HL-60/S4 treated with retinoic acid at 250 ng/mL for 4 days and 3 days (cell line): ENCODE measurements around the gene MTHFR.
"Not testable (repeated sequence)": the region's sequence is repeated elsewhere in the genome, so short reads cannot be mapped to it uniquely, and the experiment has no call there.

Experiments used
- in situ Hi-C: fragments of 300-500 bp; cut with MboI; formaldehyde crosslinking; loops from 2 replicates; pipeline ENCODE4 v1.7.0; 2022; ENCODE audit warnings: low sequenced_read_pairs

The MTHFR gene

DNA sequence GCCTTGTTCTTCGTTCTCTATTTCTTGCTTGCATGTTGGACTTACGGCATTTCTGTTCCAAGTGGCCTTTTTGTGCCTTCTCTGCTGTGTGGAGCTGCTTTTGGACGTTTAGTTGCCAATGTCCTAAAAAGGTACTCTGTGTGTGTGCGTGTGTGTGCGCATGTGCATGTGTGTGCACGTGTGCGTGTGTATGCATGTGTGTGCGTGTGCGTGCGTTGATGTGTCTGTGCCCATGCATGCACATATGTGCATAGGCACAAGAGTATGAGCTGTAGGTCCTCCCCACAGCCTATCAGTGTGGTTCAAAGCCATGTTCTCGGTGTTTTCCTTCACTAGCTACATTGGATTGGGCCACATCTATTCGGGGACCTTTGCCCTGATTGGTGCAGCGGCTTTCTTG lies 28.1 kb upstream of the MTHFR start:
- in situ Hi-C loops, result no loop called here

DNA sequence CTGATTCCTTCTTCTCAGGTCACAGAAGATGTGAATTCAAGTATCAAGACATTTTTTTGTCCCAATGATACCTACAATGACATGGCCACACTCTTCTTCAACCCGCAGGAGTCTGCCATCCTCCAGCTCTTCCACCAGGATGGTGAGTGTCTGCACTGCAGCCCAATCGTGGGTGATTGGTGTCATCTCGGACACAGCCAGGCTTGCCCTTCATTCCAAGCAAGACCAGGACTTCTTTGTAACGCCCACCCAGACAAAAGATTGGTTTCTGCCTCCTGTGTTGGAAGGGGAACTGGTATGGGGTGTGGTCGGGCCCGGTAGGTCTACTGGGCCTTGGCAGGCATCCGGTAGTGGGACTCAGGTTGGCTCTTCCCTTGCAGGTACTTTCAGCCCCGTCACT lies 27.7 kb upstream of the MTHFR start:
- in situ Hi-C loops, result no loop called here

DNA sequence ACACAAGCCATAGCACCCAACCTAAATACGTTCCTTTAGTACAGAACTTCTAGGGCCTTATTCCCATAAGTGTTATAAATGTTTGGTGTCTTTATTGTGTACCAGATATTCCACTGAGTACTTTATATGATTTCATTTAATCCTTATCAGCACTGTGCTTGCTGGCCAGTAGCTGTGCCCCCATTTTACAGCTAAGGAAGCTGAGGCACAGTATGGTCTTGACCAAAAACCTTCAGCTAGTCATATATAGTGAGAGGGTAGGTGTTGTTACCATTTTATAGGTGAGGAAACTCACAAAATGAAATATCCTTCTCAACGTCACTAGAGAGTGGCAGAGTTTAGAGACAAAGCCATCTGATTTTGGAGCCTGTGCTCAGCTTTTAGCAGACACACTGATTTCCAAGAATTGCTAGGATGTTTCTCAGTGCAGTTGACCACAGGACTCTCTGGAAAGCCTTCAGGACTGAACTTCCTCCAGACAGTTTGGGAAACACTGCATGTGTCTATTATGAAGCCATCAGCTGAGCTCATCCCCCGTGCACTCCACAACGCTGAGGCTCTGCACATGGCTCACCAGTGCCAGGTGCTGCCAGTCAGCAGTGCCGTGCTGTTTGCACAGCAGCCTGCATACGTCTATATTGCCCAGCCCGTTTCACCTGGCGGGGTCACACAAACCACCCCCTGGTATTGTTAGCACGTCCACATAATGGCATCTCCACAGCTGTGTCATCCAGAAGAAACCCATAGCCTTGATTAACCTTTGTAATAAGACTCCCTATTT lies 26.4 kb upstream of the MTHFR start:
- in situ Hi-C loops, result no loop called here

DNA sequence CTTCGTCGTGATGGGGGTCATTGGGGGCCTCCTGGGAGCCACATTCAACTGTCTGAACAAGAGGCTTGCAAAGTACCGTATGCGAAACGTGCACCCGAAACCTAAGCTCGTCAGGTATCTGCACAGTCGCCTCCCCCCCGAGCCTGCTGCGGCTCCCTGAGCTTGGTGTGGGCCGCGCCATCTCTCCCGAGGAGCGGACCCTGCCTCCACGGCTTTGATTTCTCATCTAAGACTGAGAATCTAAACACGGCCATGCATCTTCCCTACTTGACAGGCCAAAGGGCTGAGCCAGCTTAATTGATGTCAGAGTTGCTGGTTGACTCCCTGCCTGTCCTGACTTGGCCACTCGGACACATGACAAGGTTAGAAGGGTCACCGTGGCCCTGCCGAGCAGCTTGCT lies 22.7 kb upstream of the MTHFR start:
- in situ Hi-C loops, result no loop called here

DNA sequence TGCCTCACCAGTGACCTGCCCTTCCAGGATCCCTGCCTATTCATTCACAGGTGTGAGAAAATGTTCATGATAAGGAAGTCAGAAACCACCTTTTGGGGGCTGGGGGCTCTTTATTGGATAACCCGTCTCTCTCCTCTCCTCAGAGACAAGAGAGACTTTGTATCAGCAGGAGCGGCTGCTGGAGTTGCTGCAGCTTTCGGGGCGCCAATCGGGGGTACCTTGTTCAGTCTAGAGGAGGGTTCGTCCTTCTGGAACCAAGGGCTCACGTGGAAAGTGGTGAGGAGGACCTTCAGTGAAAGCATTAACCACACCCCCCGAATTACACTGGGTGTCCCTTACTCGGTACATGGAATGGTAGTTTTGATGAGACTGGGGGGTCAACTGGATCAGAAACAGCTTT lies 21.2 kb upstream of the MTHFR start:
- in situ Hi-C loops, result no loop called here

DNA sequence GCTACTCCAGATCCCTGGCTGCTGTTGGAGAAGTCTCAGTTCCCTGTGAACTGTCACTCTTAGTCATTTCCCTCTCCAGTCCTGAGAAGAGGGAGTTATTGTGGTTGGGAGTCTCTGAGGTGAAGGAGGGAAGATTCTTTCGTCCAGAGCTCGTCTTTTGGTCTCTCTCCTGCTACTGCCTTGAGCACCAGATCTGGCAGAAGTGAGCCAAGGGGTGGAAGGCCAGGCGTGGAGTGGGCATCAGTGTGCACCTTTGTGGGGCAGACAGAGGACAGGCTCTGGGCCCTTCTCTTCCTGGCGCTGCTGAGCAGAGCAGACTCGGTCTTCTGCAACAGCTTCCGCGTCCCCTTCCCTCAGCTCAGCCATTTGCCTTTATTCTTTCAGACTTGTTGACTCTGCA lies 19.4 kb upstream of the MTHFR start:
- in situ Hi-C loops, result no loop called here

DNA sequence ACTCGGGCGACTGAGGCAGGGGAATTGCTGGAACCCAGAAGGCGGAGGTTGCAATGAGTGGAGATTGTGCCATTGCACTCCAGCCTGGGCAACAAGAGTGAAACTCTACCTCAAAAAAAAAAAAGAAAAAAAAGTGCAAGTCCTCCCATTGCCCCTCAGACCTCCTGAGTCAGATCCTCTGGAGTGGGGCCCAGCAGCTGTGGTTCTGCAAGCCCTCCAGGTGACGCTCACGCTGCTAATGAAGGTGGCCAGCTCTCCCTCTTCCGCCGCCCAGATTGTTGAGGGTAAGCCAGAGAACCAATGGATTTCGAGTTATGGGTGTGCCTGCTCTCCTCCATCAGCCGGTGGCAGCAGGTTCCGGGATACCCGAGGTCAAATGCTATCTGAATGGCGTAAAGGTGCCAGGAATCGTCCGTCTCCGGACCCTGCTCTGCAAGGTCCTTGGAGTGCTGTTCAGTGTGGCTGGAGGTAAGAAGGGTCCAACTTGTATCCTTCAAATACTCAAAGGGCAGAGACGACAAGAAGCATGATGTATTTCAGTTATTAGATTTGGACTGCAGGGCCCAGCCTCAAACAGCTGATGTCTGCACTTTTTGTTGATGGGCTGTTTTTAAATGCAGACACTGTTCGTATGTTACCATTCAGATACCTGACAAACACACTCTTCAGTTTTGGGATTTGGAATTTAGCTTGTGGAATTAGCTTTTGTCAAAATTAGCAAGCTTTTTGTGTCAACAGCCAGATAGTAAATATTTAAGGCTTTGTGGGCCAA lies 17.8 kb upstream of the MTHFR start:
- in situ Hi-C loops, result no loop called here

DNA sequence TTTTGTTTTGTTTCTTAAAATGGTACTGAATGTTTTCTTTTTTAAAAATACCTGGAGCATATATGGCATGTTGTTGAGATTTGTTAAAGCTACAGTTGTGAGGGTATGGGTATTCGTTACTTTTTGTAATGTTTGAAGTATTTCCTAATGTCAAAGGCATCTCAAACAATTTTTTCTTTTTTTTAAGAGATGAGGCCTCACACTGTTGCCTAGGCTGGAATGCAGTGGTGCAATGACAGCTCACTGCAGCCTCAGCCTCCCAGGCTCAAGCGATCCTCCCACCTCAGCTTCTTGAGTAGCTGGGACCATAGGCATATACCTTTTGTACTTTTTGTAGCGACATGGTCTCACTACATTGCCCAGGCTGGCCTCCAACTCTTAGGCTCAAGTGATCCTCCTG lies 16.3 kb upstream of the MTHFR start:
- in situ Hi-C loops, result no loop called here

DNA sequence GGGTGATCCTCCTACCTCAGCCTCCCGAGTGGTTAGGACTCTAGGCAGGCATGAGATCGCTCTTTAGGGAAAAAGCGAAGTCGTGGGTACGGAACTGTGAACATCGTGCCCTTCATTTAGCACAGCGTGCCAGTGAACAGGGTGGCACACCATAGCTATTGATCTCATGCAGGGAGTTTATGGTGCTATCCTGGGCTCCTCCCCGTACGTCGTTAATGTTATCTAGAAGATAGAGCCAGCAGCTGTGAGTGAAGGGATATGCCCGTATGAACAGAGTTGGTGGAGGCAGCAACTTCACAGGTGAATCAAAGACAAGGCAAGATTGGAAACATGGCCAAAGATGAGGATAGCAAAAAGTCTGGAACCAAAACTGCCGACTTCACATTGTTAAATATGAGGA lies 11.4 kb upstream of the MTHFR start:
- in situ Hi-C loops, result no loop called here

DNA sequence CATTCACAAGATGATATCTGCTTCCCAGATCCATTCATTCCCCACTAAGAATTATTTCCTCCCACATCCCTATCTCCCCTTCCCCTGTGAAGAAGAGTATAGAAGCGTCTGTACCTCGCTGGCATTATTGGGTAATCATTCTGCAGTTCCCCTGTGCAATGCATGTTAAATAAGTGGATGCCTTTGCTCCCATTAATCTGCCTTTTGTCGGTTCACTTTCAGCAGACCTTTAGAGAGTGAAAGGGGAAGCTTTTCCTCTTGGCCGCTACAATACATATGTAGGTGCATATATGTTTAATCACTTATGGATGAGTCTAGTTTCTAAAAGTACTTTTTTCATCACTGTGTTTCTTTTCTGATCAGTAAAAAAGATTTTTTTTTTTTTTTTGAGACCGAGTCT lies 7.3 kb upstream of the MTHFR start:
- in situ Hi-C loops, result no loop called here

DNA sequence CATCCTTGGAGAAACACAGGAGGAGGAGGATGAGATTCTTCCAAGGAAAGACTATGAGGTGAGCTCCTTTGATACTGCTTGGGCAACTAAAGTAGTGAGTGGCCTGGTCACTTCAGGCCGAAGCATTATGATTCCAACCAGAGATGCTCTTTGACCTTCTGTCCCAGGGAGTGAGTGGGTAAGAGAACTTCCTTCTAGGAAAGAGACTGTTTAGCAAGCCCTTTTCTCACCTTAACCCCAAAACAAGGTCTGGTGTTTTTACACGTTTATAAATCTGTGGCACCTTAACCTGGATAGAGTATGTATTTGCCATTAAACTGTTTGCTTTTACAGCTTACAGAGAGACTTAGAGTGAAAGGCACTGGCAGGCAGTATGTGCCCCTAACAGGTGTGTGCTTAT lies 1.4 kb upstream of the MTHFR start:
- in situ Hi-C loops, result no loop called here

DNA sequence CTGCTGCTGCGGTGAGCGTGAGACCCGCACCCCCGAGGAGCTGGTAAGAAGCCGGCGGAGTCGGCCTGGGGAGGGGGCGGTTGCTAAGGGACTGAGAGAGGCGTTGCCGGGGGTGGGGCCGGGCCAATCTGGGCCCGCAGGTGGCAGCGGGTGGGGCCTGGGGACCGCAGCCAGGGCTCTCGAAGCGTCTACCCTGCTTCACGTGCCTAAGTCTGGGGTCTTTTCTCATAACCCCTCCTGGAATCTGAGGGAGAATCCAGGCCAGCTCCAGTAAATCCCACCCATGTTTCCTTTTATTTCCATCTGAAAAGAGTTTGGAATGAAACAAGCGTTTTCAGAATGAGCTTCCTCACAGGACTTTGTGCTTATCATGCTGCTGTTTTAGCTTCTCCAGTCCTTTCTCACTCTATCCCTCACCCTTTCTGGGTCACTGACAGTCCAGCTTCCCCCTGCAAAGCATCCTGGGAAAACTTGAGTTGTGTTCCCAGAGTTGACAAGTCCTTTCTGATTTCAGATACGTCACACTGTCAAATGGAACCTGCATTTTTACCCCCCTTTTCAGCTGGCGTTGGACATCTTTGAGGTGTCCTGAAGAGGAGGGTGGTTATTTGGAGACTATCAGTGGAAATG lies 658 bp upstream of the MTHFR start:
- in situ Hi-C loops, result no loop called here

DNA sequence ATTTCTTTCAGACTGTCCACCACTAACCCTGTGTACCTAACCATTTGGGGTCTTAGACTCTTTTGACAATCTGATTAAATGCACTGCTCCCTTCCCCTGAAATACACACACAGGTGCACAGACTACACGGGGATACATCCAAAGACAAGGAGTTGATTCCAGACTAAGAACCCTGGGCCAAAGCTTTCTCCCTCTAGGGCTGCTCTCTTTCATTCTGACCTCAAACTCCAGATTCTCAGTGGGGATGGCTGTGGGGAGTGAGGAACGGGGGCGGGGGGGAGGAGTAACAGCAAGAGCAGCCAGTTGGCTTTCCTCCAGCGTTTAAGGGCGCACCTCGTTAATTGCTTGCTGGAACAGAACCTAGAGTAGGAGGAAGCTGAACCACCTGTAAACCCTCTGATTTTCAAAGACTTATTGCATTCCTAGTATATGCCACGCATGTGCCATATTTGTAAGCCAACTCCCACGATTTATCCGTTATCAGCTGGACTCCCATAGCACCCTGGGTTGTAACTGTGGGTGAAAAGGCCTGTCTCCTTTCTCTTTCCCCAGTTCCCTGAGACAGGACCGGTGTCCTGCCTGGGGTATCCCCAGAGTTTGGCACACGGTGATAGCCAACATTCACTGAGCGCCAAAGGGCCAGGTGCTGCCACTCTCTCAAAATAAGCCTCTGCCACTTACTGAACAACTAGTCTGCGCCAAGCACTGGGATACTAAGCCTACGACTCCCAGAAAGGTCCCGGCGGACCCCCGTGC lies 920 bp downstream of the MTHFR start:
- in situ Hi-C loops, result no loop called here

DNA sequence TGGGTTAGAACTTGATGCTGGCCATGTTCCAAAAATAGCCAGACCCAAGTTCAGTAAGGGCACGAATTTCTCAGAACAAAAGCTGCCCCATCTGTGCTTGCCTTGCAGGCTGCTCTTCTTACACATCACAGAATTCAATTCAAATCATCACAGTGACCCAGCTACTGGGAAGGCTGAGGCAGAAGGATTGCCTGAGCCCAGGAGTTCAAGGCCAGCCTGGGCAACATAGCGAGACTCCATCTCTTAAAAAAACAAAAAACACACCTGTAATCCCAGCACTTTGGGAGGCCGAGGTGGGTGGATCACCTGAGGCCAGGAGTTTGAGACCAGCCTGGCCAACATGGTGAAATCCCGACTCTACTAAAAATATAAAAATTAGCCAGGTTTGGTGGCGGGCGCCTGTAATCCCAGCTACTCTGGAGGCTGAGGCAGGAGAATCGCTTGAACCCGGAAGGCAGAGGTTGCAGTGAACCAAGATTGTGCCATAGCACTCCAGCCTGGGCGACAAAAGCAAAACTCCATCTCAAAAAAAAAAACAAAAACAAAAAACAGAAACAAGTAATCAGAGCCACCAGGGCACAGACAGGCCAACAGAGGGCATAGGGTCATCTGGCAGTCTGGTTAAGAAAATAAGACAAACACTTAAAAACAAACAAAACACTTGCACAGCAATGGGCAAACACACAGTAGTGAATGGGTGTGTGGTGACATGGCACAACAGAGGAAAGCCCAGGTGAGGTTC lies 1.7 kb downstream of the MTHFR start:
- in situ Hi-C loops, result not testable (repeated sequence)

DNA sequence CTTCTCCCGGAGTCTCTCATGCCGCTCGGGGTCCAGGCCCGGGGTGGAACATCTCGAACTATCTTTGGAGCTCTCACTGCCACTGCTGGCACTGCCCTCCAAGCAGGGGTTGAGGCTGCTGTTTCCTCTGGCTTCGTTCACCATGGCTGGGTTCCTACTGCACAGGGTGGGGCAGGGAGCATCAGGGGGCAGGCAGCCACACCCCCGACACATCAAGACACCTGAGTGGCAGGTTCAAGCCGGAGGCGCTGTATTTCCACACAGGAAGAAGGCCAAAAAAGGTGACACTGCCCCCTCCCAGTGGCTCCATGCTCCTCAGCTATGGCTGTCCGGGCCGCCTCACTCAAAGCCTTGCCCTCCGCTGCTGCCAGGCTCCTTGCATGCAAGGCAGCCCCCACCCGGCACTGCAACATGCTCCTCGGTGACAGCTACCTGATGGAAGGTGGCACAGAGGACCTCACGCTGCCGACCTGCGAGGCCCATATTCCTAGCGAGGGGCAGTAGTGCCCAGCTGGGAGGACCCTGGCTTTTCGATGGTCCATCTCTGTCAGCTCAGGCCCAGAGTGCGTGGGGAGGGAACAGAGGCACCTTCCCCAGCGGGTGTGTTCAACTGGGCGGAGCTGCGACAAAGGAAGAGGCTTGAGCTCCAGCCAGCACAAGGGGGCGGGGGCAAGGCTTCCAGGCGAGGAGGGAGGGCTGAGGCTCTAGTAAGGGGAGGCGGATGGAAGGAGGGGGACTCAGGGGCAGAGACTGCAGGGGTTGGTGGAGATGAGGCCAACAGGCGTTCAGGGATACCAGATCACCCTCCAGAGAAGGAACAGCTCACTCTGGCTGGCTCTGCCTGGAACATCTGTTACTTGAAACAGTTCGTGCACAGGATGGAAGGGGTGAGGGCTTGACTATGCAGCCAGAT lies 2.5 kb downstream of the MTHFR start:
- in situ Hi-C loops, result no loop called here

DNA sequence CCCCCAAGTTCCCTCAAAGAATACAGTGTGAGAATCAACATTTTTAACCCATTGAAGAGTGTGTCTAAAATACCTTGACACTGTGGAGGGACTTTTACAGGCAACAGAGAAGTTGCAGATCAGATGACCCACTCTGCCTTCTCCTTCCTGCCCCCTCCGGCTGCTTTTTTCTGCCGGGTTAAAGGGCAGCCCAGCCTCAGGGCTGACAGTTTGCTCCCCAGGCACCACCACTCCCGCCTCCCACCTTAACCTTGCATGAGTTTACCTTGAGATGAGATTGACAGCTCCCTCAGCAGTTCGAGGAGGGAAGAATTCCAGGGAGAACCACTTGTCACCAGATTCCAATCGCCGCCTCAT lies 3.2 kb downstream of the MTHFR start:
- in situ Hi-C loops, result no loop called here

DNA sequence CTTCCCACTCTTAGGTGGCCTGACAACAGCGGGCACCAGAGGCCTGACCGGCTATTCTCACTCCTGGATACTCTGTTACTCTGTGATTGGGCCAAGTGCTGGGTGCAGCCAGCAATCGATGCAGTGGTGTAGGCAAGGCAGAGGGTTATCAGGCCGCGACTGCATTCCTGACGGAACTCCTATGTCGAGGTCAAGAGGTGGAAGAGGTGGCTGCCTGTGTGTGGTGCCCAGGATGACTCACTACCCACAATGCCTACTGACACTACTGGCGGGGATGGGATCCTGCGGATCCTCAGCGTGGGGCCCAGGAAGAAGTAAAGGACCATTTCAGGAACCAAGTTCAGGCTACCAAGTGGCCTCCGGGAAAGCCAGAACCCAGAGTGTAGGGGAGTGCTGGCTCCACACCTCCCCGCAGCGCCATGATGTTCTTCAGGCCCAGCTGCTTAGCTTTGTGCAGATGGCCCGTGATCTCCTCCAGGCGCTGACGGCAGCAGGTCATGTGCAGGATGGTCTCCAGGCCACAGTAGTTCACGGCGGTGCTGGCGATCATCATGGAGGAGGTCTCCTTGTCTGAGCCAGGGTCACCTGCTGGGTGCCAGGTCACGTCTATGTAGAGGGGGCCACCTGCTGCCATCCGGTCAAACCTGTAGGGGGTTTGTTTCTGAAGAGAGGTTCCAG lies 4.9 kb downstream of the MTHFR start:
- in situ Hi-C loops, result no loop called here

DNA sequence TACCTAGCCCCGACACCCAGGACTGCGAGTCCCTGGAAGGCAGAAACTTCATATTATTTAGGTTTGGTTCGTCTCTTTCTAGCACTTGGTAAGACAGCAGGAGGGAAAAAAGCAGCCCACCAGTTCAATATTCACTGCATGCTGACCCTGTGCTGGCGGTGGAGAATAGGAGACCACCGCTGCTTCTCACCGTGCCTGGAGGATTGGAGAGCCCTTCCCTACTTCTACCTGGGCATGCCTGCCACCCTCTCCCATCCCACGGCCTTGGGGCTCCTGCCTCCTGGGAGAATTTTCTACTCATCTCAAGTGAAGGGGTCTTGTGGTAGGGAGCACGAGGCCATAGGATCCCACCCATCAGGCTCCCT lies 5.4 kb downstream of the MTHFR start:
- in situ Hi-C loops, result no loop called here

DNA sequence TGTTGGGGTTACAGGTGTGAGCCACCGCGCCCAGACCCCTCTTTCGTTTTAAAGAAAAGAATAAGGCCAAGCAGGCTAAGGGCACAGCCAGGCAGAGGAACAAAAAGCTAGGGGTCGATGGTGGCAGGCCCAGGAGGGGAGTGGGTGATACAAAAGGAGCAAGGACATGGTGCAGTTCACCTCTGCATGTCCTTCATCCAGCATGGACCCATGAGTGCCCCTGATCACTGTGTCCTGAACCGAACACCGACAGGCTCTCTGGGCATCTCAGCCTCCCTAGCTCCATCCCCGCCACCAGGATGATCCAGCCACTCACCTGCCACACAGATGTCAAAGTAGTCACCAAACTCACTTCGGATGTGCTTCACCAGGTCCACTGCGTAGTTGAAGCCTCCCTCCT lies 5.9 kb downstream of the MTHFR start:
- in situ Hi-C loops, result no loop called here
